Pancreas (tissue), 10 donors: Measurements from ENCODE around the gene SDK1. TPM values are rescaled to one million over a fixed set of nuclear protein-coding genes. Genes with fewer than 3 reads are reported as not detected.

ENCODE experiments used
- ATAC-seq, 4 donors: fragments of 200-7000 bp; cut with Tn5 transposase; one replicate each; pipeline versions ENCODE4 v1.8.0 to v1.9.1; 2020; ENCODE audit warnings: mild to moderate bottlenecking in 4 of 4, moderate library complexity in 4 of 4
- DNase-seq, 6 donors: peaks; one replicate each; pipeline ENCODE4 v3.0.0-alpha.2; 2020
- FAIRE-seq: peaks from 2 replicates; lab custom pipeline; 2012; peaks lifted over from hg19 to GRCh38; lab: Jason Lieb, UNC
- H3K27ac ChIP-seq, 4 donors: fragments of 200-600 bp; sonication (generic); 1 replicate in 3 of 4; 2 replicates in 1 of 4; pipeline versions ENCODE4 v1.5.0 to v1.8.0; 2020
- H3K27me3 ChIP-seq, 4 donors: fragments of 200-600 bp; one replicate each; pipeline ENCODE4 v1.8.0; 2021
- H3K36me3 ChIP-seq, 3 donors: fragments of 200-600 bp; sonication (generic) in 1 of 3; one replicate each; pipeline versions ENCODE4 v1.5.0 to v1.8.0; 2020 to 2021
- H3K4me1 ChIP-seq, 3 donors: fragments of 200-600 bp; one replicate each; pipeline ENCODE4 v1.8.0; 2021
- H3K4me3 ChIP-seq, 4 donors: fragments of 200-600 bp; sonication (generic) in 2 of 4; one replicate each; pipeline versions ENCODE4 v1.5.0 to v1.8.0; 2020 to 2021
- H3K9me3 ChIP-seq, 4 donors: fragments of 200-600 bp; one replicate each; pipeline ENCODE4 v1.8.0; 2021
- WGBS, 2 donors: extraction: QIAGEN DNeasy Blood & Tissue Kit; methylation state at CpG; one replicate each; pipeline ENCODE4 v1.1.7; 2013; 5-methylcytosine and 5-hydroxymethylcytosine counted together
- intact Hi-C, 3 donors: fragments of 100-400 bp; cut with DNase I; formaldehyde crosslinking; loops; one replicate each; pipeline versions ENCODE4 v1.11.1 to v1.14.2; 2022
- polyA plus RNA-seq, 2 donors: library from polyadenylated mRNA; stranded (reverse); fragments of 200-250 nt; gene quantifications; one replicate each; pipeline ENCODE4 v1.2.3, GENCODE V29; 2013
- total RNA-seq, 6 donors: library from RNA; stranded (reverse); fragmentation: NEBNext Ultra II Directional in 4 of 6; extraction: Animal tissue kit (Norgen Biotek cat#: 25700) in 4 of 6; gene quantifications; one replicate each; pipeline versions ENCODE4 v1.2.1 to v1.2.4, GENCODE V29; 2021 to 2023
- TF ChIP-seq, protein P1 (sequence below), 4 donors: fragments of 200-600 bp; sonication (generic) in 3 of 4; IDR thresholded peaks; one replicate each; pipeline versions ENCODE4 v1.5.0 to v1.8.0; 2021; ENCODE audit warnings: antibody characterized with exemption in 4 of 4
- donor health status: healthy with polysubstance abuse.
- donor health status: DM: no; HTN: no; CAD: no; lungs with moderate emphysema.
- donor health status: DM: no; HTN: no; CAD: no.
- donor health status: control.
- donor health status: control.
- donor health status: Bipolar disorder and iron deficiency.
- donor health status: DM: yes; HTN: yes; CAD: no.
- donor health status: DM: no; HTN: no; CAD: no.
- donor health status: DM: no; HTN: no; CAD: no.
- donor health status: DM: yes; HTN: yes; CAD: no.

The SDK1 gene
- total and polyA plus RNA-seq, 8 donors = 10.8 to 30.8 (median 19.8) TPM

DNA sequence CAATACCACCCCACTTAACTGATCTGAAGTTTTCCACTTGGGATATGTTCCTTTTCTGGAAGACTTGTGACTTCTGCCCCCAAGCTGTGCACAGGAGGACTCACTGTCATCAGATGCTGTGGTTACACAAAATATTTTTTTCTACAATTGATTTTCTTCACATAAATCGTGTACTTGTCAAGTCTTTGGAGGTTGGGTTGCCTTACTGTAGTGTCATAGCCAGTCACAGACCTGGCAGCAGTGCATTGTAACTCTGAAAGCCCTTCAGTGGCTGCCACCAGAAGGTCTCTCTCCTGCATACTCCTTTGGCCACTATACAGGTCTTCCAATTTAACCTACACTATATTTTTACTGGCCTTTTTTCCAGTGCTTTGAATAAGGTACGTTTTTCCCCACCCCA, 73.2 kb downstream of the SDK1 start:
- DNase-seq (no peak), FAIRE-seq (no peak), ATAC-seq (peak in 1 of 4 donors; percentile 17)
- no peaks in the 10 kb centered on the region for H3K9me3 ChIP-seq
- 53 to 65% methylated on average over 2 of the region's 2 CpGs for WGBS, 2 donors
- H3K4me3 ChIP-seq = no peak overlapping the region
- intact Hi-C loops = no loop called here
- no peaks in the 10 kb centered on the region for H3K4me1 ChIP-seq
- no peak overlapping the region for H3K27ac ChIP-seq
- TF ChIP-seq, protein P1, sequence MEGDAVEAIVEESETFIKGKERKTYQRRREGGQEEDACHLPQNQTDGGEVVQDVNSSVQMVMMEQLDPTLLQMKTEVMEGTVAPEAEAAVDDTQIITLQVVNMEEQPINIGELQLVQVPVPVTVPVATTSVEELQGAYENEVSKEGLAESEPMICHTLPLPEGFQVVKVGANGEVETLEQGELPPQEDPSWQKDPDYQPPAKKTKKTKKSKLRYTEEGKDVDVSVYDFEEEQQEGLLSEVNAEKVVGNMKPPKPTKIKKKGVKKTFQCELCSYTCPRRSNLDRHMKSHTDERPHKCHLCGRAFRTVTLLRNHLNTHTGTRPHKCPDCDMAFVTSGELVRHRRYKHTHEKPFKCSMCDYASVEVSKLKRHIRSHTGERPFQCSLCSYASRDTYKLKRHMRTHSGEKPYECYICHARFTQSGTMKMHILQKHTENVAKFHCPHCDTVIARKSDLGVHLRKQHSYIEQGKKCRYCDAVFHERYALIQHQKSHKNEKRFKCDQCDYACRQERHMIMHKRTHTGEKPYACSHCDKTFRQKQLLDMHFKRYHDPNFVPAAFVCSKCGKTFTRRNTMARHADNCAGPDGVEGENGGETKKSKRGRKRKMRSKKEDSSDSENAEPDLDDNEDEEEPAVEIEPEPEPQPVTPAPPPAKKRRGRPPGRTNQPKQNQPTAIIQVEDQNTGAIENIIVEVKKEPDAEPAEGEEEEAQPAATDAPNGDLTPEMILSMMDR (IDR thresholded peaks at IDR 0.05) = no peak
- H3K36me3 ChIP-seq = no peaks in the 10 kb centered on the region
- no peaks in the 10 kb centered on the region for H3K27me3 ChIP-seq

DNA sequence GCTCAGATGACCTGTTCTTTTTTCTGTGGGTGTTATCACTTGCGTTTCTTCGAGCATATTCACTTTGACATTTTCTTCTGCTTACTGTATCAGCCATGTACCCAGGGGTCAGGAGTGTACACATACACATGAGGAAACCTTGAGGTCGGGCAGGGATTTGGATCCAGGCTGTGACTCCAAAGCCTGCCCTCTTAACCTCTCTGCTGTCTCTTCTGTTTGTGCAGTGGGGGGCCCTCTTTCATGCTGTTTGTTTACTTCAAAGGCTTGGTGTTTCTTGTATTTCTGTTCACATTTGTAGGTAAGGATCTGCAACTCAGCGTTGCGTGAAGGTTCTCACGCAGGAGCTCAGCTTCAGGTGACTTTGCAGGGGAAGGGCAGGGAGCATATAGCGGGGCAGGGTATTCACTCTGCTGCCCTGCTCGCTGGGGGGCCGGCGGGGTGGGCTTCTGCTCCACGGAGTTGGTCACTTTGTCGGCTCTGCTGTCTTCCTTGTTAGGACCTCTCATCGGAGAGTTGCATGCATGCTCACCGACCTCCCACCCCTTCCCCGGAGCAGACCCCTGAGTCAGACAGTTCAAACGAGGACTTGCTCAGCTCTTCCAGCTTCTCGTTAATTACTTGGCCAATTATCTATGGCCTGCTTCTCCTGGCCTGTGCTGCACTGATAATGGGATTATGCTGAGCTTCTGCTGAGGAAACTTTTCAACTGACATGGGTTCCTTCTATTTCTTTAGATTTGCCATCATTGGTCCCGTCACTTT, 77.5 kb downstream of the SDK1 start:
- H3K4me3 ChIP-seq = no peak overlapping the region
- no peaks in the 10 kb centered on the region for H3K36me3 ChIP-seq
- no peaks in the 10 kb centered on the region for H3K4me1 ChIP-seq
- 81 to 83% methylated on average over 18 of the region's 18 CpGs for WGBS, 2 donors
- ATAC-seq (no peak), FAIRE-seq (no peak), DNase-seq (no peak)
- TF ChIP-seq, protein P1 (IDR thresholded peaks at IDR 0.05) = no peak
- intact Hi-C loops = no loop called here
- no peaks in the 10 kb centered on the region for H3K9me3 ChIP-seq
- H3K27me3 ChIP-seq = no peaks in the 10 kb centered on the region
- H3K27ac ChIP-seq = no peak overlapping the region

DNA sequence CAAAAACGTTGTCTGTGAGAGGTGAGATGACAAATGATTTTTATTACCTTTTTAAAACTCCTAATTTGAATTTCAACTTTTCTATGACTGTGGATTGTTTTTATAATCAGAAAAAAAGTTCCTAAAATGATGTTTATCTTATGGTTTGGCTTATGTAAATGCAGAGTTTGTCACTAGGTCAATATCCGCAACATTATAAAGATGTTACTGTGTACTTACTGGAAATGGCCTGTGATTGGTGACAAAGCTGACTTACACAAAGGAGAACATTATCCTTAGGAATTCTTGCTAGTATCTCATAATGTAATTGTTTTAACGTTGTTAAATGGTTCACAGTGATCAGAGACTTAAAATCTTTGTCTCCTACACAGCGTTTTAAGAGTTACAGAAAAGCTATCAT, 79.0 kb downstream of the SDK1 start:
- intact Hi-C loops = no loop called here
- no peaks in the 10 kb centered on the region for H3K36me3 ChIP-seq
- no peaks in the 10 kb centered on the region for H3K4me1 ChIP-seq
- no peaks in the 10 kb centered on the region for H3K9me3 ChIP-seq
- DNase-seq (no peak), FAIRE-seq (no peak), ATAC-seq (no peak)
- TF ChIP-seq, protein P1 (IDR thresholded peaks at IDR 0.05) = no peak
- H3K27me3 ChIP-seq = no peaks in the 10 kb centered on the region
- no peak overlapping the region for H3K27ac ChIP-seq
- H3K4me3 ChIP-seq = no peak overlapping the region
- WGBS, 2 donors = 71 to 76% methylated on average over 4 of the region's 4 CpGs

DNA sequence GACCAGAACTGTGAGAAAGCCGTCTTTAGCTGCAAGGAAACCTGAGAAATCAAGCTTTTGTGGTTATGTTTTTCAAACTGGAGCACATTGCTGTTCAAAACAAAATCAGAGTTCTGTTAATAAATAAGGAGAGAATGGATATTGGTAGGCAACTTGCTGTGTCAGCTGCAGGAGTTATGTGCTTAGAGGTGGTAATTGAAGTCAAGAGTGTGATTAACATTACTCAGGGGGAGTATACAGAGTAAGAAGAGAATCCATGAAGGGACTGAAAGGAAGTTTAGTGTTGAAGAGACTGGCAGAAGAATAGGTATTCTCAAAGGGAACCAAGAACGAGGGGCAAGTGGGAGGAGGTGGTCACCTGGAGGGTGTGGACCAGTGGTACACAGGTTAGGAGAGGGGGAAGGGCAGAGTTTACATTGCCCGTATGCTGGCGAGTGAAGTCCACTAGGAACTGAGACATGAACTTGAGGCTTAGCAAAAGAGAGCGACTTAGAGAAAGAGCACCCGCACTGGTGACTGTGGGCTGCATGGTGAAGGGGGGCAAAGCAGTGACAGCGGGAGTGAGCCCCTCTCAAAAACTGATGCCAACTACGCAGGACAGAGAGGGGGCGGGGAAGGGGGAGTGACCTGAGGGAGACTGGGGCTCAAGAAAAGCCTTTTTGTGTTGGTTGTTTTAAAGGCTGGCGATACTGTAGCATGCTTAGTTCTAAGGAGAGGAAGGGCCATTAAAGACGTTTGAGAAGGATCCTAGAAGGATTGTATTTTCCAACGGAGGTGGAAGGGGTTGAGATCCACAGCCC, 80.0 kb downstream of the SDK1 start:
- Histone ChIP-seq H3K9me3 (no peaks in the 10 kb centered on the region), H3K27ac (no peak overlapping the region), H3K4me3 (no peak overlapping the region), H3K36me3 (no peaks in the 10 kb centered on the region), H3K4me1 (peaks cover 0 to 2% (median 0%) of the 10 kb centered on the region in 3 donors), H3K27me3 (no peaks in the 10 kb centered on the region)
- no peak for DNase-seq
- intact Hi-C loops = no loop called here
- no peak for ATAC-seq
- WGBS, 2 donors = 76 to 84% methylated on average over 12 of the region's 12 CpGs
- TF ChIP-seq, protein P1 (IDR thresholded peaks at IDR 0.05) = no peak
- FAIRE-seq = no peak
